ENCODE results near the gene MACROD2.

Gene MACROD2

DNA sequence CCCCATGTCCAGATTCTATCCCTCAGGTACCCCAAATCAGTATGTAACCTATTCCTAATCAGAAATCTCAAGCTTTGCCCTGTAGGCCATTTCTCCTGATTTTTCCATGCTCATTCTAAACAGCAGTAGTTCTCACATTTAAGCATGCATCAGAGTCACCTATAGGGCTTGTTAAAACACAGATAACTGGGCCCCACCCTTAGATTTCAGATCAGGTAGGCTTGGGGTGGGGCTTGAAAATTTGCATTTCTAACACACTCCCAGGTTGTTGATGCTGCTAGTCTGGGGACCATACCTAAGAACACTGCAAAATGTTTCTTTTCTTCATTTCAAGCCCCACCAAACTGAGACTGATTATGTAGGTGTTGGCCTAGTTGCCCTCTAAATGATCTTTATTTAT lies 963.3 kb downstream of the MACROD2 start:
- ChIA-PET POLR2A (no interaction called here), CTCF (interaction anchor here (1.0 kb wide), 1 partner anchor 9 kb away, joined by 3 read pairs; no protein-coding TSS in a partner anchor)
- TF ChIP-seq, protein P1, sequence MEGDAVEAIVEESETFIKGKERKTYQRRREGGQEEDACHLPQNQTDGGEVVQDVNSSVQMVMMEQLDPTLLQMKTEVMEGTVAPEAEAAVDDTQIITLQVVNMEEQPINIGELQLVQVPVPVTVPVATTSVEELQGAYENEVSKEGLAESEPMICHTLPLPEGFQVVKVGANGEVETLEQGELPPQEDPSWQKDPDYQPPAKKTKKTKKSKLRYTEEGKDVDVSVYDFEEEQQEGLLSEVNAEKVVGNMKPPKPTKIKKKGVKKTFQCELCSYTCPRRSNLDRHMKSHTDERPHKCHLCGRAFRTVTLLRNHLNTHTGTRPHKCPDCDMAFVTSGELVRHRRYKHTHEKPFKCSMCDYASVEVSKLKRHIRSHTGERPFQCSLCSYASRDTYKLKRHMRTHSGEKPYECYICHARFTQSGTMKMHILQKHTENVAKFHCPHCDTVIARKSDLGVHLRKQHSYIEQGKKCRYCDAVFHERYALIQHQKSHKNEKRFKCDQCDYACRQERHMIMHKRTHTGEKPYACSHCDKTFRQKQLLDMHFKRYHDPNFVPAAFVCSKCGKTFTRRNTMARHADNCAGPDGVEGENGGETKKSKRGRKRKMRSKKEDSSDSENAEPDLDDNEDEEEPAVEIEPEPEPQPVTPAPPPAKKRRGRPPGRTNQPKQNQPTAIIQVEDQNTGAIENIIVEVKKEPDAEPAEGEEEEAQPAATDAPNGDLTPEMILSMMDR (IDR thresholded peaks at IDR 0.05; ENCODE audit: control extremely low read depth, extremely low read depth, low read depth, missing control alignments) = no peak
- no peak for DNase-seq (ENCODE audit: extremely low spot score)

DNA sequence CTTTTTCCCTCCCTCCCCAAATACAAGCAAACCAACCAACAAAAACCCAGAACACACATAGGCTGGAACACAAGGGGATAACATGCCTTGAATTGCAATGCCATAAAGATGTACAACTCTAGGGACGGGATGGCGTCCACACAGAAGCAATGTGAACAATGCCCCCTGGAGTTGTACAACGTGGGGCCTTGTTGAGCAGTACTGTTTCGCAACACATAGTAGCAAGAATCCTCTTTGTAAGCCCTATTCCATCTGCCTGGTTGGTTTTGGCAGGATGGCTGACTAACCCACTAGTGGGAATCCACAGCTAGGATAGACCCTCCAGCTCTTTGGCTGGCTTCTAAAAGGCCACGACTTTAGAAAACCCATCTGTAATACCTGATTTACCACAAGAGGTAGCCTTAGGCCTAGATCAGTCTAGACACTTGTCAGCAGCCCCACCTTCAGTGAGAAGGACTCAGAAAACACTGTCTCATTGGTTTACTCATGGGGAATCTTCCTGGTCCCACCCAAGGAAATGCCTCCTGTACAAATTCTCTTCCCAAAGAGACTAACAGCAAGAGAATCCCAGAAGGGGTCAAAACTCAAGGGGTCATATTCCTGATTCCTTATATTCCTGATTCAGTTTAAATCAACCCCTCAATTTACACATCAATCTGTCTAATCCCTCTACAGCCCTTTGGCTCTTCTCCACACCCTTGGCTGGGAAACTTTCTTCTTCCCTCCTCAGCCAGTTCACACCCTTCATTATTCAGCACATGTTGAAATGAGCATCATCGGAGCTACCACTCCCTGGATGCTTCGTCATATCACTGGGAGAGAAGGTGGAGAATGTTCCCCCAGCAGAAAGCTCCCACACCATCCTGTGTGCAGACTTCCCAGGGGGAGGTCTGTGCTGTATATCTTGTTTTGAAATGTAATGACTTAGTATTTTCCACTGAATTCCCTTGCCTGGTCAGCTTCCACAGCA lies 964.5 kb downstream of the MACROD2 start:
- CTCF ChIA-PET = interaction anchor here (1.0 kb wide), 1 partner anchor 10 kb away, joined by 3 read pairs; no protein-coding TSS in a partner anchor
- TF ChIP-seq, protein P1 (IDR thresholded peaks at IDR 0.05; ENCODE audit: control extremely low read depth, extremely low read depth, low read depth, missing control alignments) = no peak
- POLR2A ChIA-PET = no interaction called here
- no peak for DNase-seq (ENCODE audit: extremely low spot score)

DNA sequence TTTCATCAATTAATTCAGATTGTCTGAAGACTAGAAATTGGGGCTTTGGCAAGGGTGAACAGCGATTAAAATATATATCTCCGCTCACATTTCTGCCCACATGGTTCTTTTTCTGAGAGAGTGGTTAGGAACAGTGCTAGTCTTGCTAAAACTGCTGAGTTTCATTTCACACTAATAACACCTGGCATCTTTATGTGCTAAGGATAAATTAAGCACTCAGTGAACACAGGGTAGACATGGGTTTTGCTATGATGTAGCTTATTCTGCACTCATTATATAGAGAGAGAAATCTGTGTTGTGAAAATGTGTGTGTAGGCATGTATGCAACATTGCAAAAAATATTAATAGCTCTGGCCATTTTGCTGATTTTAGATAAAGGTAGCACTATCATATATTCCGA lies 965.5 kb downstream of the MACROD2 start:
- ChIA-PET POLR2A (no interaction called here), CTCF (interaction anchor here (0.7 kb wide), 1 partner anchor 10 kb away, joined by 3 read pairs; no protein-coding TSS in a partner anchor)
- TF ChIP-seq, protein P1 (IDR thresholded peaks at IDR 0.05; ENCODE audit: control extremely low read depth, extremely low read depth, low read depth, missing control alignments) = no peak
- DNase-seq (ENCODE audit: extremely low spot score) = no peak

DNA sequence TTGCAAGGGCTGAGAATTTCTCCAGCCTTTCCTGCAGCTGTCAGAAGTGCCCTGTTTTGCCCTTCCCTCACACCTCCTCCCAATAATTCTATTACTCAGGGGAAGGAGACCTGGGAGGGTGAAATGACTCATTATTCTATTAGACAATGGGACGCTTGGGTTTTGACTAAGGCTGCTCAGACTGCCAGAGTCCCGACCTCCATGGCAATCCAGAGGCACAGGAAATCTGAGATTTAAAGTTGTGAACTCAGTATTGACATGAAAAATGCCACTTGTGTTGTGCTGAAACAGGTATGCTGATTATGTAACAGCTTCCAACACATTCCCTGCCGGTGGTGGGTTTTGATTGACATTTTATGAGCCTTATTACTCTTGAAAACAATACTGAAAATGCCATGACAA lies 967.9 kb downstream of the MACROD2 start:
- TF ChIP-seq, protein P1 (IDR thresholded peaks at IDR 0.05; ENCODE audit: control extremely low read depth, extremely low read depth, low read depth, missing control alignments) = no peak
- ChIA-PET POLR2A (no interaction called here), CTCF (interaction anchor here (1.3 to 1.4 kb wide), 2 partner anchors 9 to 12 kb away, joined by 3 read pairs; no protein-coding TSS in a partner anchor)
- DNase-seq (ENCODE audit: extremely low spot score) = no peak

DNA sequence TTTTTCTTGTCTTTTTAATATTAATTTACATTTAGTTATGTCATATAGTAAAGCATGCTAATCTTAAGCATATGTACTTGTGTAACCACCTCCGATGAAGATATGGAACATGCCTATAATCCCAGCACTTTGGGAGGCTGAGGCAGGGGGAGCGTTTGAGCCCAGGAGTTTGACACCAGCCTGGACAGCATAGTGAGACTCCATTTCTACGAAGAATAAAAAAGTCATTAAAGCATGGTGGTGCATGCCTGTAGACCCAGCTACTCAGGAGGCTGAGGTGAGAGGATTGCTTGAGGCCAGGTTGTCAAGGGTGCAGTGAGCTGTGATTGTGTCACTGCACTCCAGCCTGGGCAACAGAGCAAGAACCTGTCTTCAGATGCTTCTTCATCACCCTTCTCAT lies 970.9 kb downstream of the MACROD2 start:
- CTCF ChIA-PET = no interaction called here
- POLR2A ChIA-PET = no interaction called here
- DNase-seq (ENCODE audit: extremely low spot score) = no peak
- TF ChIP-seq, protein P1 (IDR thresholded peaks at IDR 0.05; ENCODE audit: control extremely low read depth, extremely low read depth, low read depth, missing control alignments) = no peak

DNA sequence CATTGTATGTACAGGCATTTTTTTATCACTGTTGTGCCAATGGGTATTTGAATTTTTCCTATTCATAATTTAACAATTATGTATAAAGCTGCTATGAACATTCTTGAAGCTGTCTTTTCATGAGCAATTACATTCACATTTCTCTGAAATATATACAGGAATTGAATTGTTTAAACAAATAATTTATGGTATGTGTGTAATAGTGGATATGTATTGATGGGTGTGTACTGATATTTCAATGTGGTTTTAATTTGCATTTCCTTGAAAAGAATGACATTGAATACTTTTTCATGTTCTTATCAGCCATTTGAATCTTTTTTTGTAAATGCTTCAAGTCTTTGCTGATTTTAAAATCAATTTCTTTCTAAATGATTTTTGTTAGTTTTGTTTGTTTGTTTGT lies 971.5 kb downstream of the MACROD2 start:
- CTCF ChIA-PET = no interaction called here
- POLR2A ChIA-PET = no interaction called here
- TF ChIP-seq, protein P1 (IDR thresholded peaks at IDR 0.05; ENCODE audit: control extremely low read depth, extremely low read depth, low read depth, missing control alignments) = no peak
- DNase-seq (ENCODE audit: extremely low spot score) = no peak
